ENCODE results near the gene CTNNBL1. TPM values are rescaled to one million over a fixed set of nuclear protein-coding genes. Genes with fewer than 3 reads are reported as not detected.
A peak's percentile ranks its signal among the peaks of the same experiment; 100 is the strongest.

CTNNBL1 gene
- total RNA-seq, 1 donor: 19.5 TPM

DNA sequence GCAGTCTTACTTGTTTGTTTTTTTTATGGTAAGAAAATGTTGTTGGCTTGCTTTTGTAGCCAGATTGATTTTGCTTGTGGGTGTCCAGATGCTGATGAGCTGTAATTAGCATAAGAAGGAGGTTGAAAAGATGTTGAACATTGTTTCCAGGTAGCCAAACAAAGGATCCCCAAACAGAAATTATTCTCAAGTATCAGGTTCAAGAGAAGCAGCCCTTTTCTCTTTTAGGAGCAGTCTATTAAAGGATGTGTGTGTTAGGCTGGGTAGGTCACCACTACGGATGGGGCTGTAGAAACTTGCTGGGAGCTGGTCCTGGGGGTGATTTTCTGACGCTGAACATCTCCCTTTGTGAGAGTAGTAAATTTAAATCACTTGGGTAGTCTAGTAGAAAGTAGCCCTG lies 122.2 kb downstream of the CTNNBL1 start:
- no peaks in the 10 kb centered on the region for H3K9me3 ChIP-seq (ENCODE audit: low read depth, low read length)

DNA sequence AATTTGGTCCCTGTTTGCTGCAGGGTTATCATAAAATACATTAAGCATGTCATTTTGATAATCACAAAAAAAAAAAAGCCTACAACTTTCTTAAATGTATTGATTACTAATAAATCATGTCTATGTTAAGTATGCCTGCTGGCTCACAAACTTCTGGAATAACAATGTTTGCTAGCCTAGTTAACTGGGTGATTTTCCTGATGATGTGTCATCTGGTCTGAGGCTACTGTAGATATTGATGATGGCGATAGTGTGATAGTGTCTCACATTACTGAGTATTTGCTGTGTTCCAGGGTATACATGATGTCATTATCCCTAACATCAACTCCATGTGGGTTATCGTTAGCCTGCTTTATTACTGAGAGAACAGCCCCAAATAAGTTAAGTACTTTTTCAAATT lies 122.9 kb downstream of the CTNNBL1 start:
- Histone ChIP-seq H2AFZ (ENCODE audit: low read length) (no peak overlapping the region), H3K79me2 (ENCODE audit: insufficient read depth, low read length) (no peaks in the 10 kb centered on the region), H4K20me1 (ENCODE audit: insufficient read depth, low read length) (peaks cover 5% of the 10 kb centered on the region), H3K9me3 (ENCODE audit: low read depth, low read length) (no peaks in the 10 kb centered on the region), H3K4me2 (ENCODE audit: insufficient read depth, low read length) (no peak overlapping the region), H3K4me1 (ENCODE audit: insufficient read depth, low read length) (peaks cover 7% of the 10 kb centered on the region), H3K27ac (ENCODE audit: low read depth, low read length) (no peak overlapping the region), H3K27me3 (ENCODE audit: insufficient read depth, low read length) (no peaks in the 10 kb centered on the region), H3K36me3 (ENCODE audit: insufficient read depth, low read length) (no peaks in the 10 kb centered on the region), H3K4me3 (ENCODE audit: insufficient read depth, low read length) (no peak overlapping the region)
- TF ChIP-seq, protein P1, sequence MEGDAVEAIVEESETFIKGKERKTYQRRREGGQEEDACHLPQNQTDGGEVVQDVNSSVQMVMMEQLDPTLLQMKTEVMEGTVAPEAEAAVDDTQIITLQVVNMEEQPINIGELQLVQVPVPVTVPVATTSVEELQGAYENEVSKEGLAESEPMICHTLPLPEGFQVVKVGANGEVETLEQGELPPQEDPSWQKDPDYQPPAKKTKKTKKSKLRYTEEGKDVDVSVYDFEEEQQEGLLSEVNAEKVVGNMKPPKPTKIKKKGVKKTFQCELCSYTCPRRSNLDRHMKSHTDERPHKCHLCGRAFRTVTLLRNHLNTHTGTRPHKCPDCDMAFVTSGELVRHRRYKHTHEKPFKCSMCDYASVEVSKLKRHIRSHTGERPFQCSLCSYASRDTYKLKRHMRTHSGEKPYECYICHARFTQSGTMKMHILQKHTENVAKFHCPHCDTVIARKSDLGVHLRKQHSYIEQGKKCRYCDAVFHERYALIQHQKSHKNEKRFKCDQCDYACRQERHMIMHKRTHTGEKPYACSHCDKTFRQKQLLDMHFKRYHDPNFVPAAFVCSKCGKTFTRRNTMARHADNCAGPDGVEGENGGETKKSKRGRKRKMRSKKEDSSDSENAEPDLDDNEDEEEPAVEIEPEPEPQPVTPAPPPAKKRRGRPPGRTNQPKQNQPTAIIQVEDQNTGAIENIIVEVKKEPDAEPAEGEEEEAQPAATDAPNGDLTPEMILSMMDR (IDR thresholded peaks at IDR 0.05; ENCODE audit: extremely low read depth, low read depth, low read length): no peak
- DNase-seq (ENCODE audit: insufficient read length, low spot score, missing footprints): no peak

More for the DNA sequence above, 122.2 kb downstream of the CTNNBL1 start:
- Histone ChIP-seq H4K20me1 (ENCODE audit: insufficient read depth, low read length) (peaks cover 5% of the 10 kb centered on the region), H3K36me3 (ENCODE audit: insufficient read depth, low read length) (no peaks in the 10 kb centered on the region), H3K4me2 (ENCODE audit: insufficient read depth, low read length) (no peak overlapping the region), H3K4me1 (ENCODE audit: insufficient read depth, low read length) (peaks cover 1% of the 10 kb centered on the region), H2AFZ (ENCODE audit: low read length) (no peak overlapping the region), H3K79me2 (ENCODE audit: insufficient read depth, low read length) (no peaks in the 10 kb centered on the region), H3K27ac (ENCODE audit: low read depth, low read length) (no peak overlapping the region), H3K27me3 (ENCODE audit: insufficient read depth, low read length) (no peaks in the 10 kb centered on the region), H3K4me3 (ENCODE audit: insufficient read depth, low read length) (no peak overlapping the region)
- TF ChIP-seq, protein P1 (IDR thresholded peaks at IDR 0.05; ENCODE audit: extremely low read depth, low read depth, low read length): no peak
- DNase-seq (ENCODE audit: insufficient read length, low spot score, missing footprints): no peak

DNA sequence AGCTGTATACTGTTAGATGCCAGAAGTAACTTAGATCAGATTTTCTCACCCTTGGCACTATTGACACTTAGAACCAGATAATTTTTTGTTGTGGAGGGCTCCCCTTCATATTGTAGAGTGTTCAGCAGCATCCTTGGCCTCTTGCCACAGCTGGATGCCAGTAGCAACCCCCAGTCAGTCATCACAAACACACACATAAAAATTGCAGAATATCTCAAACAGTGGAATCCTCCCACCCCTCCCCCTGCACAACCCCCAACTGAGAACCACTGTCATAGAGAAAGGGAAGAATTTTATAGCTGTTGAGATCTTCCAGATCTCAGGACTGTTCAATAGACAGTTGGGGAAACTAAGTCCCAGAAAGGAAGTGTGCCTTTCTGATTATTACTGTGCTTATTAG lies 127.9 kb downstream of the CTNNBL1 start:
- peak overlapping the region; percentile 6 for H3K4me3 ChIP-seq (ENCODE audit: insufficient read depth, low read length)
- H4K20me1 ChIP-seq (ENCODE audit: insufficient read depth, low read length): peaks cover 3% of the 10 kb centered on the region
- peaks cover 28% of the 10 kb centered on the region for H3K4me1 ChIP-seq (ENCODE audit: insufficient read depth, low read length)
- H3K79me2 ChIP-seq (ENCODE audit: insufficient read depth, low read length): no peaks in the 10 kb centered on the region
- H3K4me2 ChIP-seq (ENCODE audit: insufficient read depth, low read length): peak overlapping the region; percentile 76
- H3K36me3 ChIP-seq (ENCODE audit: insufficient read depth, low read length): no peaks in the 10 kb centered on the region
- peak overlapping the region; percentile 96 for H3K27ac ChIP-seq (ENCODE audit: low read depth, low read length)
- DNase-seq (ENCODE audit: insufficient read length, low spot score, missing footprints): no peak
- TF ChIP-seq, protein P1 (IDR thresholded peaks at IDR 0.05; ENCODE audit: extremely low read depth, low read depth, low read length): no peak
- H3K27me3 ChIP-seq (ENCODE audit: insufficient read depth, low read length): no peaks in the 10 kb centered on the region
- peak overlapping the region; percentile 39 for H2AFZ ChIP-seq (ENCODE audit: low read length)
- no peaks in the 10 kb centered on the region for H3K9me3 ChIP-seq (ENCODE audit: low read depth, low read length)

DNA sequence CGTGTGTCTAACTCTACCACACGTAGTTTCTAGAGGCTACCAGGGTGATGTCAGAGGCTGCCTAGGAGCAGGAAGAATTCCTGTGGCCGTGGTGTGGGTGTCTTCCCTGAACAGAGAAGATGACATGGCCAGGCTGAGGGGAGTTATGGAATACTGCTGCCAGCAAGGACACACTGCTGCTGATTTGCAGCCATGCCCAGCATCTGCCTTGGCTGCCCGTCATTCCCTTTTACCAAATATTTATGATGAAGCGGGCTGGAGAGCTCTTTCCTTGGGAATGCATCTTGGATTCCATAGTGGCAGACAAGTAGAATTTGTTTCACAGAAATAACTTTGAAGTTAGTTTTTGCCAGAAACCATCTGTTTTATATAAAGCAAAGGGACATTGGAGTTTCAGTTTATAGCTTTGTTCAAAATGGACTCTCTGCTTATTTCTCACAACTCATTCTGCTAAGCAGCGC lies 128.3 kb downstream of the CTNNBL1 start:
- TF ChIP-seq, protein P1 (IDR thresholded peaks at IDR 0.05; ENCODE audit: extremely low read depth, low read depth, low read length): no peak
- H4K20me1 ChIP-seq (ENCODE audit: insufficient read depth, low read length): peaks cover 3% of the 10 kb centered on the region
- no peaks in the 10 kb centered on the region for H3K27me3 ChIP-seq (ENCODE audit: insufficient read depth, low read length)
- peak; percentile 90 for DNase-seq (ENCODE audit: insufficient read length, low spot score, missing footprints)
- H3K79me2 ChIP-seq (ENCODE audit: insufficient read depth, low read length): no peaks in the 10 kb centered on the region
- no peaks in the 10 kb centered on the region for H3K36me3 ChIP-seq (ENCODE audit: insufficient read depth, low read length)
- H3K4me2 ChIP-seq (ENCODE audit: insufficient read depth, low read length): peak overlapping the region; percentile 76
- H3K4me3 ChIP-seq (ENCODE audit: insufficient read depth, low read length): peak overlapping the region; percentile 6
- H3K27ac ChIP-seq (ENCODE audit: low read depth, low read length): peak overlapping the region; percentile 96
- no peaks in the 10 kb centered on the region for H3K9me3 ChIP-seq (ENCODE audit: low read depth, low read length)
- peaks cover 28% of the 10 kb centered on the region for H3K4me1 ChIP-seq (ENCODE audit: insufficient read depth, low read length)
- H2AFZ ChIP-seq (ENCODE audit: low read length): peak overlapping the region; percentile 39

Measured in osteoblast (primary cell).